GM12874 (cell line): ENCODE data around the gene USF2.

Source experiments
- TF ChIP-seq, protein P1 (sequence below): IDR thresholded peaks from 2 replicates; pipeline ENCODE4 v1.5.1; 2011; ENCODE audit warnings: low read depth, mild to moderate bottlenecking, control low read depth, low read length, moderate library complexity; ENCODE audit not compliant: insufficient read depth

The USF2 gene

GRCh38 chr19:35224681-35225571 lies 43.8 kb upstream of the USF2 start:
- TF ChIP-seq, protein P1, sequence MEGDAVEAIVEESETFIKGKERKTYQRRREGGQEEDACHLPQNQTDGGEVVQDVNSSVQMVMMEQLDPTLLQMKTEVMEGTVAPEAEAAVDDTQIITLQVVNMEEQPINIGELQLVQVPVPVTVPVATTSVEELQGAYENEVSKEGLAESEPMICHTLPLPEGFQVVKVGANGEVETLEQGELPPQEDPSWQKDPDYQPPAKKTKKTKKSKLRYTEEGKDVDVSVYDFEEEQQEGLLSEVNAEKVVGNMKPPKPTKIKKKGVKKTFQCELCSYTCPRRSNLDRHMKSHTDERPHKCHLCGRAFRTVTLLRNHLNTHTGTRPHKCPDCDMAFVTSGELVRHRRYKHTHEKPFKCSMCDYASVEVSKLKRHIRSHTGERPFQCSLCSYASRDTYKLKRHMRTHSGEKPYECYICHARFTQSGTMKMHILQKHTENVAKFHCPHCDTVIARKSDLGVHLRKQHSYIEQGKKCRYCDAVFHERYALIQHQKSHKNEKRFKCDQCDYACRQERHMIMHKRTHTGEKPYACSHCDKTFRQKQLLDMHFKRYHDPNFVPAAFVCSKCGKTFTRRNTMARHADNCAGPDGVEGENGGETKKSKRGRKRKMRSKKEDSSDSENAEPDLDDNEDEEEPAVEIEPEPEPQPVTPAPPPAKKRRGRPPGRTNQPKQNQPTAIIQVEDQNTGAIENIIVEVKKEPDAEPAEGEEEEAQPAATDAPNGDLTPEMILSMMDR: no peak

GRCh38 chr19:35225951-35226350 lies 42.8 kb upstream of the USF2 start:
- TF ChIP-seq, protein P1: no peak

DNA sequence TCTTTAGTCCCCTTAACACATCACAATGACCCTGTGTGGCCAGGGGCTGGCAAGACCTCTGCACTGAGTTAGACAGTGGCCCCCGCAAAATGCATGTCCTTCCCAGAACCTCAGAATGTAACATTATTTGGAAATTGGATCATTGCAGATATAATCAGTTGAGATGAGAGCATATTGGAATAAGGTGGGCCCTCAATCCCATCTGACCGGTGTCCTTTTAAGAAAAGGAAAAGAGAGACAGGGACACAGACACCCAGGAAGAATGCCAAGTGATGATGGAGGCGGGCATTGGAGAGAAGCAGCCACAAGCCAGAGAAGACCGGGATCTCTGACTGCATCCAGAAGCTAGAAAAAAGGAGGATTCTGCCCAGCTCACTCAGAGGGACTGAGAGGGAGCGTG lies 42.0 kb upstream of the USF2 start:
- TF ChIP-seq, protein P1: no peak

- TF ChIP-seq, protein P1: no peak
Observed at GRCh38 chr19:35228177-35228930, 40.4 kb upstream of the USF2 start, which contains the start of gene FAM187B. Gene FAM187B (minus strand): TSS chr19:35228739. CDS start chr19:35228680, 59 bp downstream.

GRCh38 chr19:35229601-35230000 lies 39.2 kb upstream of the USF2 start:
- TF ChIP-seq, protein P1: no peak

DNA sequence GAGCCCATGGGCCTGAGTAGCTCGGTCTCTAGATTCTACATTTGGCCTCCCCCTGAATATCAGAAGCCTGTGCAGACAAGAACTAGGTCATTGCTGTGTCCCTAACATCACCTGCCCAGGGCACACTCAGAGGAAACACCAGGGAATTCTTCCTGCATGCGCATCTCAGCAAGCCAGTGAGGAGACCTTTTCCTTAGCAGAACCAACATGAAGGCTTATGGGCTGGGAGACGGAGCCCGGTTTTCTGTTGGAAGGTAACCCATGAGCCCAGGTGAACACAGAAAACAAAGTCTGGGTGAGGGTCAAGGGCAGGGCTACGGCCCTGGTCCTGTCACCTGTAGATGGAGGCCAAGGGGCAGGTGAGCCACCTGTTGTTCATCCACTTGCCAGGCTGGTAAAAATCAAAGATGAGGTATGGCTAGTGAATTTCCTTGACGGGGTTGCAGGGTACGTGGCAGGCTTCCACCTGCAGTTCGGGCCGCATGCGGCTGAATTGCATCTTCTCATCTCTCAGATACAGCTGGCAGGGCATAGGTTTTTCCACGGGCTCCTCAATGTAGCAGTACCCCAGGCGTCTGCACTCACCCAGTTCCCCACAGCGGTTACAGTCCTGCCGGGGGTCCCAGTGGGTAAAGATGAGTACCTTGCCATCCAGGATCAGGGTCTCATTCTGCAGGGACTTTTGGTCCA lies 36.7 kb upstream of the USF2 start:
- TF ChIP-seq, protein P1: no peak

GRCh38 chr19:35232912-35233311 lies 35.9 kb upstream of the USF2 start:
- TF ChIP-seq, protein P1: no peak
